ENCODE results near the gene RABL3. TPM values are rescaled to one million over a fixed set of nuclear protein-coding genes. Genes with fewer than 3 reads are reported as not detected.
"Not testable (repeated sequence)": the region's sequence is repeated elsewhere in the genome, so short reads cannot be mapped to it uniquely, and the experiment has no call there.

RABL3 gene
- polyA plus RNA-seq, 3 donors = 6.3 to 13.4 (median 13.2) TPM

DNA sequence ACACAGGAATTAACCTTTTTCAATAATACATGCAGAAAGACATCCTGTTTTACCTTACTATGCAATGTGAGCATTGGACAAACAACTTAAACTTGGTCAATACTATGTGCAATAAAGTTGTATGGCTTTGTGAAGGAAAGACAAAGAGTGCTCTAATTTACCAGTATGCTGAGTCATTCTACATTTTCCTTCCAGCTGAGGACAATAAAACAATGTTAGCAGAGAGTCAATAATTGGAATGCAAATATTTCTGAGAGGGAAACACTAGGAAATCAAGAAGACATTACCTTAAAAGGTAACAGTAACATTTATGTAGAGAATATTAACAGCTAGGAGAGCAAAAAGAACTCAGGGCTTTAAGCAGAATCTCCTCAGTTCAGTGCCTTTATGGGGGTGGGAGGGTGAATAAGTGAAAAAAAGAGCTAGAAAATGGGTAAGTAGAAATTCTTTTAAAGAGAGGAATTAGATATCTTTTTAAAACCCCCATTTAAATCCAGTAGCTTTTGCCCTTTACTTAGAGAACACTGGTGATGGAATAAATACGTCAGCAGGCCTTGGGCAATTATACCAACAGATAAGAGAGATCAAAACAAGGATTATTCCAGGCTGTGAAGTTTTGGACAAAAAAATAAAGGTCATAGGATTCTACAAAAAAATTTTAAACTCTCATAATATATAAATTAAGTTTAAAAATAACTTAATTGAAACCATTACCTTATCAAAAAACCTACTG is 48.7 kb downstream of the RABL3 start:
- WGBS, 3 donors = 52 to 95% (median 90%) methylated on average over 1 of the region's 1 CpG

DNA sequence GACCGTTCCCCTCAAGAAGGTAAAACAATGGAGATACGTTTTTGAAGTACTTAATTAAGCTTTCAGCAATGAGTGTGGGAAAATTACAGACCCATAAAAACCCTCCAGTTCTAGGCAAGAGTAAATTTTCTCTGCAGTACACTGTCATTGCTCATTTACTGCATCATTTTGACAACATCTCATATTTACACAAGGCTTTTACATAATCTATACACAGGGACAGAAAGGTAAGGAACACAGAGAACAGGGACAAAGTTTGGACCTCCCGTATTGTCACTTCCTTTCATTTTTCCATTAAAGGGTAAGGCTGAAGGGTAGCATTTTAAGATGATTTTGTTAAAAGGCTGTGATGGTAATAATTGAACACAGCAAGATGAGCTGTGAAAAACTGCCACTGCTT is 52.9 kb downstream of the RABL3 start:
- H3K27ac ChIP-seq (ENCODE audit: low read depth, low read length) = no peak overlapping the region
- 87 to 91% (median 91%) methylated on average over 3 of the region's 3 CpGs for WGBS, 3 donors

More for the DNA sequence above, 48.7 kb downstream of the RABL3 start:
- H3K27ac ChIP-seq (ENCODE audit: low read depth, low read length) = no peak overlapping the region

DNA sequence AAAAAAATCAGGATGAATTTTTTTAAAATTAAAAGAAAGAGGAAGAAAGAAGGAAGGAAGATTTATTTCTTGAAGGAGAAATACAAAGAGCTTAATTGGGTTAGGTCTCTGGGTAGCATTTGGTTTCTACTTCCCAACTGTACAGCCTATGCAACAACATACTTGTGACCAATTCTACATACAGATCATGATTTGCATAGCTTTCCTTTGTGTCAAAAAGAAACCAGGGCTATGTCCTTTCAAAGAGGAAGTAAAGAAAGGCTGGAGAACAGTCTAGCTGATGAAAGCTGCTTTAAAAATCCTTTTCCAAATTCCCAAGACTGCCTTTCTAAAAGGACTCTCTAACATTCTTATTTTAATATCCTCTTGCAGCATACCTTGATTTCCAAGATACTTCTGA is 54.2 kb downstream of the RABL3 start:
- no peak overlapping the region for H3K27ac ChIP-seq (ENCODE audit: low read depth, low read length)

DNA sequence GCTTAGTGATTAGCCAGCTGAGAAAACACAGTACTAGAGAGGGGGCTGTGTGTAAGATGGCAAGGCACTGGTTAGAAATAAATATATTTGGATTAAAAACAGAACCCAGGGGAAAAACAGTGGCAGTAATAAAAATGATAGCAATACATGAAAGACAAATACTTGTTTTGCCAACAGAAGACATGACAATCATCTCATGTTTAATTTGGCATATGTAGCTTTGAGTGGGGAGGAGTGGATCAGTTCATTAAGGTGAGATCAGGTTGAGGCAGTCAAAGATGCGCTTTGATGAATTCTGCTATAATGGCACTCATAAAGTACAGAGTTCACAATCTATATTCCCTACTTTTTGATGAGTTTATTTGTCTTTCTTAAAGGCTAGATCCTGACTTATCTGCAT is 56.9 kb downstream of the RABL3 start:
- 92 to 97% (median 96%) methylated on average over 1 of the region's 1 CpG for WGBS, 3 donors
- H3K27ac ChIP-seq (ENCODE audit: low read depth, low read length) = no peak overlapping the region

DNA sequence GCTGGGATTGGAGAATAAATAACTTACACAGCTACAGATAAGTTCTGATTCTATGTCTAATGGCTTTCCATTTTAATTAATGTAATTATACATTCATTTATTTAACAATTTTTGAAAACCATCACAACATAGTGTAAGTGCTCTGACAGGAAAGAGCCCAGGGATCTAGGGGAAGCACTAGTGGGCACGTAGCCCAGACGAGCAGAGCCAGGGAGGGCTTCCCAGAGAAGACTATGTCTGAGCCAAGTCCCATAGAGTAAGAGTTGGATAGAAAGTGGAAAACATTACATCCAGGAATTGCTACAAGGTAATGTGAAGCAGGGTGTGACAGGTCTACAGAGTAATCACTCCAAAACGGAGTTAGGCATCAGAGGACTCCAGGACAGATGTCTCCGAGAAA is 57.4 kb downstream of the RABL3 start:
- H3K27ac ChIP-seq (ENCODE audit: low read depth, low read length) = no peak overlapping the region
- WGBS, 3 donors = 55 to 68% (median 62%) methylated on average over 4 of the region's 4 CpGs

DNA sequence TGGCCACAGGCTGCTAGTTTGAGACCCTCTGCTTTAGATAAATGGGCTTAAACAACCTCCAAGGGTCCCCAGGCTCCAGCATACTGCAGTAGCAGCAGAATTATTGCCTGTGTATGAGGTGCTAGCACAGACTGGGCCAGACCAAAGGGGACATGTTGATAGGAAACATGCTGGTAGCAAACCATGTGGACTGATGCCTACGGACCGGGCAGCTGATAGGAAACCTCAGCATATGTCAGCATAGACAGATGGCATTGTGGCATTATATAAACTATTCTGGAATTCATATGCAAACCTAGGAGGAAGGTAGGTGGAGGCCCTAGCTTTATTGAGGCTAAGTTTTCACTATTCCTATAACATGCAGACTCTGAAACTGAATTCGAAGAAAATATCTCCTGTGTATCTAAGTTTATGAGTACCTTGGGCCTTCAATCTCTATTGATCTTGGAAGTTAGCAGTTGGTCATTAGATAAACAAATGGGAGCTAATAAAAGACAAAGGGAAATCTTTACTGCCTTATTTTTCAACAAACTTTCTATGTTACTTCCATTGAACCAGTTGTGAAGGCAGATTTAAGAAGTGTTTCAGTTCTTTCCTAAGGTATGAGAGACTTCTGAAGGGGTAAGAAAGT is 58.5 kb downstream of the RABL3 start:
- H3K27ac ChIP-seq (ENCODE audit: low read depth, low read length) = no peak overlapping the region
- 46 to 92% (median 79%) methylated on average over 3 of the region's 3 CpGs for WGBS, 3 donors

DNA sequence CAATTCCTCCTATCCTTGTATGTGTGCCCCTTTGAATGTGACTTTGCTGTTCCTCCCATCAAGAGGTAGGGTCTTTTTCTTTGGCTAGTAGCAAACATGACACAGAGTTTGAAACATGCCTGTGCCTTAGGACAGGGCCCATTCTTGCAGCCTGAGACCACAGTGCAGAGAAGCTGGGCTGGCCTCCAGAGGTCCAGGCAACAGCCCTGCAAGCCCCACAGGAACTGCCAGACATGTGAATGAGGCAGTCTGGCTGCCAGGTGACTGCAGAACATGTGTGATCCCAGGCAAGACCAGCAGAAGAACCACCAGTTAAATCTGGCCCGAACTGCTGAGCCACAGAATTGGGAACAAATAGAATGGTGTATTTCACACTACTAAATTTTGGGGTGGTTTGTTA is 59.1 kb downstream of the RABL3 start:
- no peak overlapping the region for H3K27ac ChIP-seq (ENCODE audit: low read depth, low read length)
- 52 to 85% (median 81%) methylated on average over 1 of the region's 1 CpG for WGBS, 3 donors

DNA sequence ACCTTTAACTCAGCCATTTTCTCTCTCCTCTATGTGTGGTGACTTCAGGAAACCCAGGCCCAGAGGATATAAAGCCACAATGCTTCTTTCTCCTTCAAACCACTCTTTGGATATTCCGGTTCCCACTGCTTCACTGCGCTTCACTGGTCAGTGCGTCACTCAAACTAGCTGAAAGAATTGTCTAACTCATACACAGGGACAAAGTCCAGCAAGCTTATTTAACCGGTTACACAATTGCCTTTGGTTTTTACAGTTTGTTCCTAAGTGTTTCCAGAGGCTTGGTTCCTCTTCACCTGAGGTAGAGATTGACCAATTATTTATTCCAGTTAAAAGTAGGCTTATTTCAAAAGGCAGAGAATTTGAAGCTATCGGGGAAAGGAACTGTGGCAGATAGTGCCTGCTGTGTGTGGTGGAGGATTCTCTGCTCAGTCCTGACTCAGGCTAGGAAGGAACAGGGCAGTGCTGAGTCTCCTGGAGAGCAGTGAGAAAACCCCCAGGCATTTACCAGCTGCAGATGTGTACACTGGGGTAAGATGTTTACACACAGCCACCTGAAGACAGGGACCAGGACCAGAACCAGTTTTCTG is 60.1 kb downstream of the RABL3 start, which contains the start of gene HGD:
HGD (minus strand) TSS at position 145 of the 587 bp plus-strand sequence; CDS start at position 17, 128 bp downstream.
- no peak within 1 kb of the TSS for H3K27ac ChIP-seq (ENCODE audit: low read depth, low read length)
- WGBS, 3 donors = 32 to 81% (median 80%) methylated on average over 5 of the region's 5 CpGs

DNA sequence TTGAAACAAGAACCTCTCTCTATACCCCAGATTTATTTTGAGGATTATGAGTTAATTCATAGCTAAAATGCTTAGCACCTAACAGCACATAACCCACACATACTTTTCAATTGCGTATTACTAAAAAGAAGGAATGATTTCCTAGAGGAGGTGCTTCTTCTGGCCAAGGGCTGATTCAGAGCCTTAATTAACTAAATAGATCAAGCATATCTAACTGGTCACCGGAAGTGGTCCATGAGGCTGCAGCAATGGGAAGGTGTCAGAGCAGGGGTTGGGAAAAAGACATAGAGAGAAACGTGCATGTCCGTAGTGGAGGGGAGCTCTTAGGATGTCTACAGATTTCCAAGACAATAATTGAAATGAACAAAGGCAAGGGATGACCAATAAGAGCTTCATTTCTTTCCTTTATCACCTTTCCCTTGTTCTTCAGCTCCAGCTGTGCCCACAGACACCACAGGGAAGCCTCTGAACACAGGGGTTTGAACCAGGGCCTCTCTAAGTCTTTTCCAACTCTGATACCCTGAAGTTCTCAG is 60.7 kb downstream of the RABL3 start:
- 57 to 96% (median 93%) methylated on average over 4 of the region's 4 CpGs for WGBS, 3 donors
- no peak overlapping the region for H3K27ac ChIP-seq (ENCODE audit: low read depth, low read length)

DNA sequence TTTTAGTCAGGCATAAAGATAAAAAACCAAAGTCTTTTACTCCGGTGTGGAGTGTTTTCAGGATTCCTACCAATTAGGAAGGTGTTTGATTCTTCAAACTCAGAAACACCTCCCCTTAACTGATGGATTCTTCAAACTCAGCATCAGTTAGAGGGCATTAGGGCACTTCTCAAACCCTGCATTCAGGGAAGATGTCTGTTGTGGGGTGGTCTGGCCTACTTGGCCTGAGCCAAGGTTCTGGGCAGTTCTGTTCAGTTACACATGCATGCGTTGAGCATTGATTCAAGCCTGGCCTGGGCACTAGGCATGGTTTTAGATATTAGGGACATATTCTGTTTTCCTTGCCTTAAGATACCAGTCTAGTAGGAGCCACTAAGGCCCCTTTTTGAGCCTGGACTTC is 61.3 kb downstream of the RABL3 start:
- no peak overlapping the region for H3K27ac ChIP-seq (ENCODE audit: low read depth, low read length)
- 36 to 97% (median 42%) methylated on average over 2 of the region's 2 CpGs for WGBS, 3 donors

DNA sequence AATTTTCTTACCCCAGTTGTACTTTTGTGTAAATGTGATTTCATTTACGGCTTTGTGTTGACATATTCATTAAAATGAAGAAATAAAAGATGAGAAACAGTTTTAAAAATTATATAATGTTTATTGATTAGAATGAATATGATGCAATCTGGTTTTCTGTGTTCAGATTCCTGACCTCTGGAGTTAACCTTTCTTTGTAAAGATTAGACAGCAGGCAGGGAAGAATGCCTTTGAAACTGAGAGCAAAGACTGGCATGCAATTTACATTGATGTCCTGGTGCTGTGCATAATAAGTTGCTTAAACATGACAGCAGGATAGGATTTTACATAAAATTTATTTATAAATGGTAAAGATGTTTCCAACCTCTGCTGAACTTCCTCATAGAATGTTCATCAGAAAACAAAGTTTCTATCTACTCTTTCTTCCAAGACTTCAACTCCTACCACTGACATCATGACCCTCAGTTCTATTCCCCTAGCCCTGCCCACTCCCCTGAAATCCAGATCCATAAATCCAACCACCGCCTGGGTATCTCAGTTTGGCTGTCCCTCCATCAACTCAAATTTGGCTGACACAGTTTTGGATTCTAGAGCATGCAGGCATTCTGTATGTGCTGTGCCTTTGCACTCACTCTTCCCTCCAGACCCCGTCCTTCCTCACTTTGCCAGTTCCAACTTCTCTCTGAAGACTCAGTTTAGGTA is 62.0 kb downstream of the RABL3 start:
- 58 to 94% (median 93%) methylated on average over 3 of the region's 3 CpGs for WGBS, 3 donors

DNA sequence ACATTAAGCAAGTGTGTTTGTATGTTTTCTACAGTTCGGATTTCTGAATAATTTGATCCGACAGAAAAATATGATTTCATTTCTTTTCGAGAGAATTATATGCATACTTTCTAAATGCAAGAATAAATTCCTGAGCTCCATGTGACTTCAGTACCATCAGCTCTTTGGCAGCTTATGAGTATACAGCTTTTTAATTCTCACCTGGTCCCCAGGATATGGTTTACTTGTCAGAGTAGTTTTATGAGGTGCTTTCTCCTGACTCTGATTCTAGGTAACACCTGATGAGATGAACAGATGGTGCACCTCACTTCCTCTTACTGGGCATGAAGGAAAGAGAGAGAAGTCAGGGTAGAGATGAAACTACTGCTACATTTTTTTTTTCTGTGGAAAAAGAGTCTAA is 63.3 kb downstream of the RABL3 start:
- 29 to 57% (median 56%) methylated on average over 3 of the region's 3 CpGs for WGBS, 3 donors
- no peak overlapping the region for H3K27ac ChIP-seq (ENCODE audit: low read depth, low read length)

More for the DNA sequence above, 62.0 kb downstream of the RABL3 start:
- no peak overlapping the region for H3K27ac ChIP-seq (ENCODE audit: low read depth, low read length)

DNA sequence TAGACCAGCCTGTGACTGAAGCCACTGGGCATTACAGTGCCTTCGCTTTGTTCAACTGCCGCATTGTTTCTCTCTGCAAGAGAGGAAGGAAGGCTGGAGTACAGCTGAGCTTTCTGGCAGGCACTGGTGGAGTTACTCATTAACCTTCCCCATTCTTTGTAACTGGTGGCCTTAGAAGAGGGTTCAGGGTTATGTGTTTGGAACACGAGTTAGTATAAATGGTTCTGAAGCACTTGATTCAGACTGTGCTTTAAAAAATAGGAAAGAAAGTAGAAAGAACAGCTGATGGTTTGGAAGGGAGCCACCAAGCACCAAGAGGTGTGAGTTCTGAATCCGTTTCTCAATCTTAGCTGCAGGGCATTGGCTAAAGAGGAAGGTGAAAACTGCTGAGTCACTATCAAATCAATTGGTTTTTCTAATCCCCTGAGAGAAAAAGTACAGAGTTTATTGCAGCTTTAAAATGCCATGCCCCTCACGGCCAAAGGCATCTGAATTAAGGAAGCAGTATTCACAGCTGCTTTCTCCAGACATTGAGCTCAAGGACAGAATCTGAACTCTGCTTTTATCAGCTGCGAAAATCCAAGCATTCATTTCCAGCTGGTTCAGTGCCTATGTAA is 63.9 kb downstream of the RABL3 start:
- no peak overlapping the region for H3K27ac ChIP-seq (ENCODE audit: low read depth, low read length)
- WGBS, 3 donors = 5 to 20% (median 6%) methylated on average over 6 of the region's 6 CpGs

DNA sequence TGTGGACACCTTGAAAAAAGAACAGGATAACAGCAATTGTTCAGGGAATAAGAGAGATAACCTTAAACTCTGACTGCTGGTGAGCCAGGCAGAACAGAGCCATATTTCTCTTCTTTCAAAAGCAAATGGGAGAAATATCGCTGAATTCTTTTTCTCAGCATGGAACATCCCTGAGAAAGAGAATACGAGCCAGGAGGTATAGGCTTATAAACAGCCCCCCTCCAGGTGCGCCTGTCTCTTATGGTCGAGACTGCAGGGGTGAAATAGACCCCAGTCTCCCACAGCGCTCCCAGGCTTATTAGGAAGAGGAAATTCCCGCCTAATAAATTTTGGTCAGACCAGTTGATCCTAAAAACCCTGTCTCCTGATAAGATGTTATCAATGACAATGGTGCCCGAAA is 65.1 kb downstream of the RABL3 start:
- 89 to 95% (median 91%) methylated on average over 7 of the region's 7 CpGs for WGBS, 3 donors
- H3K27ac ChIP-seq (ENCODE audit: low read depth, low read length) = not testable (repeated sequence)

DNA sequence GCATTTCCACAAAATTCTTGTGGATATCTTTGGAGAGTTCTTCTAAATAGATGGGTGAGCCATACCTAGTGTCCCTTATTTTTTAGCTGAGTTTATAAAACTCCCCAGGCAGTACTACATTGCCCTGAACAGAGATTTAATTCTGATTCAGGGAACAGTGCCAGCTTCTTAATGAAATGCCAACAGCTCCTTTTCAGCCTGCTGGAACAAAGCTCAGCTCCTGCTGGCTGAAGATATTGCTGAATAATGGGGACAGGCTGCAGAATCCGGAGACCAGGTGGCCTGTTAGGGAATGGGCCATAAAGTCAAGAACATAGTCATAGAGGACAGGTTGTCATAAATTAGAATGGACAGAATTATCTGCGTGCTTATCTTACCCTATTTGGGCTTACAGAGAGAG is 69.2 kb downstream of the RABL3 start:
- no peak overlapping the region for H3K27ac ChIP-seq (ENCODE audit: low read depth, low read length)
- 30 to 75% (median 36%) methylated on average over 2 of the region's 2 CpGs for WGBS, 3 donors

DNA sequence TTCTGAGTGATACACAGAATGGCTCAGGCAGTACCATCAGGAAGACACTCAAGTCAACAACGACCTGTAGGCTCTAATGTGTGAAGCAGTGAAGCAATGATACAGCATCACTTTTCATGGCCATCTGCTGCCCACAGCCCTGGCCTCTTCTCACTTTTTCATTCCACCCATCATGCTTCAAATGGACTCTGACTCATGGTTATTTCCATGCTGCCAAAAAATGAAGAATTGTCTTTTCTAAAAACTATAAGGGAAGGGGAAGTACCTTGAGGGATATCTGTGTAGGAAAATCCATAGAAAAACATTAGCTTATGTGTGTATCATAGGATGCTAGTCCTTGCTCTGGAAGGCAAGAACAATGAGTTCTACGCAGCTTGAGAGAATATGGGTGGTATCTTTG is 71.7 kb downstream of the RABL3 start:
- H3K27ac ChIP-seq (ENCODE audit: low read depth, low read length) = no peak overlapping the region
- 76 to 86% (median 84%) methylated on average over 2 of the region's 2 CpGs for WGBS, 3 donors

DNA sequence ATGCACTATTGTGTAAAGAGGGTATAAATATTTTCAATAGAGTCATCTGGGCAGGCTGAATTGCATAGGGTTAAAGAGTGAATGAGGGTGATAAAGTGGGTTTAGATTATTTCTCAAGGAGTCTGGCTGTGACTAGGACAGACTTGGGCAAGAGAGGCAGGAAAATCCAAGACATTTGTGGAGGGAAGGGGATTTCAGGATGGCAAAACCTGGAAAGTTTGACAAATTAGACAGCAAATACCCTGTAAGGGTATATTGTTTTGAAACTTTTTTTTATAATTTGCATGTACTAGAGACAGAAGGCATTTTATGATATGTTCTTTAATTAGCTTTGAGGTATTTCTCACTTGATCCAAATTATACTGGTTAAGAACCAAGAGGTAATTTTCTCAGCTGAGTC is 77.4 kb downstream of the RABL3 start:
- no peak overlapping the region for H3K27ac ChIP-seq (ENCODE audit: low read depth, low read length)

DNA sequence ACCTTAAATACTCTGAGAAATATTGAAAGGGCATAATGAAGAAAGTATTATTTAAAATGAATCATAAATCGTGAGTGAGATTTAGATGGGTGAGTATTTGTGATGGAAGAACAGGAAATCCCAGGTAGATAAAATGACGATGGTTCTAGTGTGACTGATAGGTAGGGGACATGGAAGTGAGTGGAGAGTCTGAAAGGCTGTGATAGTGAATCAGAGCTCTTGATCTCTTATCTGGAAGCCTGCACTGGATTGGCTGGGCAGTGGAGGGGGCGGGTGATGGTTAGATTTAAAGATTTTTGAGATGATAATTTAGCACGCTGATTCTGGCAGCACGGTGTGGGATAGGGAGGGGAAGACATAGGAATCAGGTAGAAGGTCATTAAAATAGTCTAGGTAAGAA is 80.4 kb downstream of the RABL3 start:
- 51 to 68% (median 64%) methylated on average over 5 of the region's 5 CpGs for WGBS, 3 donors
- no peak overlapping the region for H3K27ac ChIP-seq (ENCODE audit: low read depth, low read length)
